Neuron (in vitro differentiated cells): ENCODE results near the gene MSANTD2.

Experiments used
- H2AFZ ChIP-seq: one replicate; pipeline ENCODE4 v1.6.1; 2013; ENCODE audit warnings: low read depth, mild to moderate bottlenecking, inconsistent platforms, low read length, moderate library complexity
- H3K27me3 ChIP-seq: one replicate; pipeline ENCODE4 v1.6.1; 2013; ENCODE audit warnings: low read length; ENCODE audit not compliant: insufficient read depth
- H3K36me3 ChIP-seq: one replicate; pipeline ENCODE4 v1.6.1; 2013; ENCODE audit warnings: low read length; ENCODE audit not compliant: insufficient read depth
- H3K4me1 ChIP-seq: one replicate; pipeline ENCODE4 v1.6.1; 2013; ENCODE audit warnings: low read length; ENCODE audit not compliant: insufficient read depth
- H3K4me3 ChIP-seq: 2 replicates; pipeline ENCODE4 v1.5.1; 2013; ENCODE audit warnings: mild to moderate bottlenecking, low read length, moderate library complexity
- H3K9me3 ChIP-seq: one replicate; pipeline ENCODE4 v1.6.1; 2013; ENCODE audit warnings: low read length

Gene MSANTD2

DNA sequence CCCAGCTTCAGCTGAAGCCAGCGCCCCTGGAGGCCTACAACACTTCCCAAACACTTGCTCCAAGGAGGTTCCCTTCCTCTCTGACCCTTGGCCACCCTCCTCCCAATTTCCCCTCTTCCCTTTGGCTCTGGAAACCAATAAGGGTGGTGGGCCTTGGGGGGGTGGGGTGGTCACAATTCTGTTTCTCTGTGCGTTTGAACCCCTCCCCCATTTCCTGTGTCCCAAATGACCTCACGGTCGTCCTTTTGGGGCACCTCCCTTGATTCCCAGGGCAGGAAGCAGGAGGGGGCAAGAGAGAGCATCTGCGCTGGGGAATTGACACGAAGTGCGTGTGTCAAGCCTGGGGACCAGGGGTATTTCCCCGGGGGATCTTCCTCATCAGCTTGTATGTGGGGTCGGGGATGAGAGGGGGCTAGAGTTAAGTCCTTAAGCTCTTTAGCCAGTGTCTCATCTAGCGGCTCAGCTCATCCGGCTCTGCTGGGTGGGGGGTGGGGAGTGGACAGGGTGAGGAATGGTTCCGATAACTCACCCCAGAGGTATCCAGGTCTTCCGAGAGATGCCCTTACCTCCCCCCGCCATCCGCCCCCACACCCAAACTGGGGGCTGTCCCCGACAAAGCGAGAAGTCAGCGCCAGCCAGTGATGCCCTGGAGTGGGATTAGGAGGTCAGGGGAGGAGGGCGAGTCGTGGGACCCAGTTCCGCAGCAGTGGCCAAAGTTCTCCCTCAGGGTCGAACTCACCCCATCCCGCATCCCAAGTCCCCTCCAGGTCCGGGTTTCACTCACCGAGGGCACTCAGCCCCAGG, 38.7 kb downstream of the MSANTD2 start:
- Histone ChIP-seq H2AFZ (no peak overlapping the region), H3K4me3 (no peak overlapping the region), H3K4me1 (peaks cover 3% of the 10 kb centered on the region), H3K36me3 (peaks cover 24% of the 10 kb centered on the region), H3K9me3 (peaks cover 9% of the 10 kb centered on the region), H3K27me3 (no peaks in the 10 kb centered on the region)

DNA sequence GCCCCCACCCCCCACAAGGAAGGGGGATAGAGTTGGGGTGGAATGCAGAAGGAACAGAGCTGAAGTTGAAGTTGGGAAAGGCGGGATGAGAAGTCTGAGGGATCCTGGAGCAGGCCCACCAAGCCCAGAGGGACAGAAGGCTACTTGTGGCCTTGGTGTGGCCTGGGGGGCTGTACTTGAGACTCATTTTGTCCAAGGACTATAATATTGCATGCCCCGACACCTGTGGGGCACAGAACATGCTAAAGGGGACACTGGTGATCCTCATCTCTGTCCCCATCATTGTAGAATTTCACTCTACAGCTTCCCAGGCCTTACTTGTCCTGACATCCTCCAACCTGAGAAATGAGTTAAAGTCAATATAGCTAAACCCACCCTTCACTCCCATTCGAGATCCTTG, 39.4 kb downstream of the MSANTD2 start:
- peaks cover 19% of the 10 kb centered on the region for H3K36me3 ChIP-seq
- peaks cover 9% of the 10 kb centered on the region for H3K9me3 ChIP-seq
- no peak overlapping the region for H2AFZ ChIP-seq
- H3K4me1 ChIP-seq = peaks cover 3% of the 10 kb centered on the region
- H3K4me3 ChIP-seq = no peak overlapping the region
- no peaks in the 10 kb centered on the region for H3K27me3 ChIP-seq

DNA sequence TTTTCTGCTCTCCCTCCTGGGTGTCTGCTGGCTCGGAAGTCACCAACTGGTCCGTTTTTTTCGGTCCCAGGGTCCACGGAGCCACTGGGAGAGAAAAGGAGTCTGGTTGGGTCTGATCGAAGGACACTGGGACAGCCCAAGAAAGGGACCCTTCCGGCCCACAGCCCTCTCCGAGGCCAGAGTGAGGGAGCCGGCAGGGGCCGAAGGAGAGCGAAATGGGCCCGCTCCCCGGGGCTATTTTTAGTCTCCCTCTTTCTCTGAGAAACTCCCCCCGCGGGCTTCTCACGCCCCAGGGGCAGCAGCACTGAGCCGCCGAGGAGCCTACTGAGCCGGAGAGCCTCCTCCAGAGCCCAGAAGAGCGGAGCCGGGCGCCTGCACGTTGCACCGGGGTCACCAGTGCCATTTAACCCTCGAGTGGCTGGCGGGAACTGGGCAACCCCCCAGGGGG, 40.0 kb downstream of the MSANTD2 start:
- H3K4me3 ChIP-seq = no peak overlapping the region
- H2AFZ ChIP-seq = no peak overlapping the region
- H3K9me3 ChIP-seq = peaks cover 9% of the 10 kb centered on the region
- H3K27me3 ChIP-seq = no peaks in the 10 kb centered on the region
- peaks cover 3% of the 10 kb centered on the region for H3K4me1 ChIP-seq
- H3K36me3 ChIP-seq = peaks cover 14% of the 10 kb centered on the region

DNA sequence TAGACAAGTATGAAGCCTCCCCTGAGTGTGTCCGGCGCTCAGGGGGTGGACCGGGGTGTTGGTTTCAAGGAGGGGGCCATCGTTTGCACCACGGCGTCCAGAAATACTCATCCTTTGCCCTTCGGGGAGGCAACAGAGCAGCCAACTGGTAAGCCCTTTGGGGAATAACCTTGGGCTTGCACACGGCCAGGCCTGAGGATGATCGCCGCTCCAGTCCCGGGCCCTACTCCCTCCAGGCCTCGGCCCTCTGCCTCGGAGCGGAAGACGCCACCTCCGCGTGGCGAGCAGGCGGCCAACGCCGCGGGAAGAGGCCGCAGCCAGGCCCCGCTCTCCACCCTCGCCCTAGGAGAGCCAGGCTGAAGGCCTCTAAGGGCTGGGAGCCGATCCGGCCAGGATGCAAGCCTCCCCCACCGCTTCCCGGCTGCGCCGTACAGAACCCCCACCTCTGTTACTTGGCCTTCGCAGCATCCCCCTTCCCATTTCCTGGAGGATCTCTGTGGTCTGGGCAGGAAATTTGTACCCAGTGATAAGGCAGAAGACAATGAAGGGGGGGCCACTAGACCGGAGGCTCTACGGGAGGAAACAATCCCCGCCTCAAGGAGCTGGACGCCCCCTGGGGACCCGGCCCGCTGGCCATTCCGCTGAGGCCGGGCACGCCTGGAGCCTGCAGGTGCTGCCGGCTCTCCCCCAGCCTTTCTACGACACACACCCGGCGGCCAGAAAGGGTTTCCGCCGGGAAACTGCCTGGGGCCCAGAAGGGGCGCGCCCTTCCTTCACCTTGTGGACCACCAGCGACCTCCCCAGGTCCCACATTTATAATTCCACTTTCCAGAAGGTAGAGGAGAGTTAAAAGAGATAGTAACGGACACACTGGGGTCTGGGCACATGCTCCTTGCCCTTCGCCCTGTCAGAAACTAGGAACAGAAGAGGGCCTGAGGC, 40.7 kb downstream of the MSANTD2 start:
- Histone ChIP-seq H3K27me3 (no peaks in the 10 kb centered on the region), H3K4me1 (peaks cover 8% of the 10 kb centered on the region), H3K36me3 (peaks cover 8% of the 10 kb centered on the region), H3K4me3 (no peak overlapping the region), H3K9me3 (peaks cover 9% of the 10 kb centered on the region), H2AFZ (no peak overlapping the region)

DNA sequence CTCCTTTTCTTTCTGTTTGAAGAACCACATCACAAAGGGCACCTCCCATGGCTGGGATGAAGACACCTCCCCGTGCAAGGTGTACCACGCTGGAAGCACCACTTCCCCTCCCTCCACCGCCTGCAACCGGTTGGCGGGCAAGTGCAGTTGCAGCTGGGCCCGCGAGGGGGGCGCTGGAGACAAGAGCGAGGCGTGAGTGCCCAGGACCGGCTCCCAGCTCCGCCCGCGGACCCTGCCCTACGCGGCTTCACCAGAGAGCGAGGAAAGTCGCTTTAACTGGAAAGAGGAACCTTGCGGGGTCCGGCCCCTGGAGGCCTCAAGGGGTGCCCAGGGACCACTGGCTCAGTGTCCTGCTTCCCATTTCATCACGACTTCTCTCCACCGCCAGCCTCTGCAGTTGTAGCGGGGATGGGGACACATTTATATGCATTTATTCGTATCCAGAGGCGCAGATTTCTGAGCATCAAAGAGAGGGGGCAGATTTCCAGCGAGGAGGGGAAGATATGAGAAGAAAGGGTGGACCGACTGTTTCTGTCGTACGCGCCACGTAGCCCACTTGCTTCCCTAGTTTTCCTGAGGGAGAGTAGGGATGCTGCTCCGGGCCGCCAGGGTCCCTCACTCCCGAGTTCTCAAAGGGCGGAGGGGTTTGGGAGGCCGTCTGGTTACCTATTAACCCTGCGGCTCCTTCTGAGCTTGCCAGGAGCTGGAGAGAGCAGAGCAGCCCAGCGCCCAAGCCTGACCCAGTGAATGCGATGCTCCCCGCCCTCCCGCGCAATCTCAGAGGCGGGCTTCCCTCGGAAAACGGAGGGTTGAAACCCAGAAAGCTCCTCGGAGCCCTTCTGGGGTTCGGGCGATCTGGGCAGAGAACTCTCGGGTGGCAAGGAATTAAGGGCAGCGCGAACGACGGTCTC, 41.6 kb downstream of the MSANTD2 start:
- H3K36me3 ChIP-seq = no peaks in the 10 kb centered on the region
- H3K9me3 ChIP-seq = peaks cover 9% of the 10 kb centered on the region
- H3K27me3 ChIP-seq = no peaks in the 10 kb centered on the region
- peaks cover 7% of the 10 kb centered on the region for H3K4me1 ChIP-seq
- no peak overlapping the region for H3K4me3 ChIP-seq
- H2AFZ ChIP-seq = no peak overlapping the region

DNA sequence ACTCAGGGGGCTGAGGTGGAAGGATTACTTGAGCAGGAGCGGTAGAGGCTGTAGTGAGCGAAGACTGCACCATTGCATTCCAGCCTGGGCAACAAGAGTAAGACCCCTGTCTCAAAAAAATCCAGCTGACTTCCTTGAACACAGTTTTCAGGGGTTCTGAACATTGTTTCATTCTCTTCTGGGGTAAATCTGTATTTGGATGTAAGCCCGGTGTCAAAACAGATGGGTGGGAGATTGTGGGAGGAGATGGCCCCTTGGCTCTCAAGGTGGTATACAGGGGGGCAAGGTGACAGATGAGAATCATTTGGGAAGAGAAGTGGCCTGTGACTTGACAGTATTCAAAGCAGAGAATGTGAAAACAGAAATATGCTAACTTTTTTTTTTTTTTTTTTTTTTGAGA, 42.9 kb downstream of the MSANTD2 start:
- H2AFZ ChIP-seq = no peak overlapping the region
- no peaks in the 10 kb centered on the region for H3K27me3 ChIP-seq
- H3K9me3 ChIP-seq = peaks cover 7% of the 10 kb centered on the region
- H3K36me3 ChIP-seq = no peaks in the 10 kb centered on the region
- peaks cover 7% of the 10 kb centered on the region for H3K4me1 ChIP-seq
- no peak overlapping the region for H3K4me3 ChIP-seq

DNA sequence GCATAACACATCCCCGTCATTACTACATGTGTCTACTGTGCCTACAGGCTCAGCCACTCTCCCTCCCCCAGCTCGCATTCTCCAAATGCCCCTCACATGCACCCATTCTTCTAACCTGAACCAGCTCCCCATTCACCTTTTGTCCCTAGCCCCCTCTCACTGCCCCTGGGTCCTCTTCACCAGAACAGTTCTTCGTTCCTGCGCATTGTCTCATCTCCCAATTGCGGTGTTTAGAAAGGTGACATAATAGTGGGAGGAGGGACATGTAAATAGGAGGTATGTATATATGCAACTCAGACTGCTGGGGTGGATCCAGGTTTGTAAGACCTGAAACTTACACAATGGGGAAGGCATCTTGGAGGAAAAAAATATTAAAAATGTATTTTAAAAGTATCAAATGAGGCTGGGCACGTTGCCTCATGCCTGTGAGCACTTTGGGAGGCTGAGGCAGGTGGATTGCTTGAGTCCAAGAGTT, 43.4 kb downstream of the MSANTD2 start:
- no peaks in the 10 kb centered on the region for H3K27me3 ChIP-seq
- H3K9me3 ChIP-seq = peaks cover 7% of the 10 kb centered on the region
- no peak overlapping the region for H3K4me3 ChIP-seq
- H3K36me3 ChIP-seq = no peaks in the 10 kb centered on the region
- no peak overlapping the region for H2AFZ ChIP-seq
- H3K4me1 ChIP-seq = peaks cover 7% of the 10 kb centered on the region

DNA sequence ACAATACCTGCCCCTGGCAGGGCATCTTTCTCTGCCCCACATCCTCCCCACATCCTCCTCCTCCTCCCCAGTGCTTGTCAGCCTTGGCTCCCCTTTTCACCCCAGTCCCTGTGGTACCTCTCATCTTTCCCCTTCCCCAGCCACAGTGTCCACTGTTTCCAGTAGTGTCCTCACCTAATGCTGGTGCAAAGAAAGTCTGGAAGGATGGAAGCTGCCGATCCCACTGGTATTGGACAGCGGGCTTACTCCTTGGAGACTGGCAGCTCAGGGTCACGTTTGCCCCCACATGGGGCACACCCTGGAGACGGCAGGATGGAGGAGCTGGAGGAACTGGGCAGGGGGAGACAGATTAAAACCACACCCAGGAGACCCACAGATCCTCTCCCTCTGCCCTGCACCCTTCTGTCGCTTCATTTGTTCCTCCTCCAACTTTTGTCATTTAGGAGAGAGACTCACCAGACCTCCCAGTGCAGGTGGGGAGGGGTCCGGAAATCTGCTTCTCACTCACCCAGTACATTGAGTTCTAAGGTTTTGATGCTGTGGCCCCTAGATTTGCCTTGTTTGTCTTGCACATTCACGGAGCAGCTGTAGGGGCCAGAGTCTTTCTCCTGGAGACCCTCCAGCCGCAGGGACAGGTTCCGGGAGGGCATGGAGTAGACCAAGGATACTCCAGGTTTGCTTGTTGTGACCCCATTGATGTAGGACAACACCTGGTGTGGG, 44.0 kb downstream of the MSANTD2 start:
- Histone ChIP-seq H2AFZ (no peak overlapping the region), H3K4me3 (no peak overlapping the region), H3K36me3 (no peaks in the 10 kb centered on the region), H3K9me3 (peaks cover 7% of the 10 kb centered on the region), H3K27me3 (no peaks in the 10 kb centered on the region), H3K4me1 (peaks cover 7% of the 10 kb centered on the region)

DNA sequence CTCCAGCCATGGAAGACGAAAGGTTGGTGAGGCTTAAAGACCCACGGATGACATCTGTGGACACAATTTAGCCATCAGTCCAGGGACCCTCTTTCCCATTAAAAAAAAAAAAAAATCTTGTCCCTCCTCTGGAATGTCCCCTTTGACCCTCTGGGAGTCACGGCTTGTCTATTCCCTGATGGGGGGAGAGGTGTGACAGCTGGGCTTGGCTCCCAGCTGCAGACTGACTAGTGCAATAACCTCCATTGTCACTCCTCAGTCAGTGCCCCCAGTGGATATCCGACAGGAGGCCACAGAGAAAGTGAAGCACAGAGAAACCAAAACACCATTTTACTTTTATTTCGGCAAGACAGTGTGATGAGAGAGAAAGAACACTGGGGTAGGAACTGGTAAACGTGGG, 45.5 kb downstream of the MSANTD2 start:
- Histone ChIP-seq H3K27me3 (no peaks in the 10 kb centered on the region), H3K4me1 (peaks cover 7% of the 10 kb centered on the region), H2AFZ (no peak overlapping the region), H3K9me3 (peaks cover 4% of the 10 kb centered on the region), H3K4me3 (no peak overlapping the region), H3K36me3 (no peaks in the 10 kb centered on the region)

DNA sequence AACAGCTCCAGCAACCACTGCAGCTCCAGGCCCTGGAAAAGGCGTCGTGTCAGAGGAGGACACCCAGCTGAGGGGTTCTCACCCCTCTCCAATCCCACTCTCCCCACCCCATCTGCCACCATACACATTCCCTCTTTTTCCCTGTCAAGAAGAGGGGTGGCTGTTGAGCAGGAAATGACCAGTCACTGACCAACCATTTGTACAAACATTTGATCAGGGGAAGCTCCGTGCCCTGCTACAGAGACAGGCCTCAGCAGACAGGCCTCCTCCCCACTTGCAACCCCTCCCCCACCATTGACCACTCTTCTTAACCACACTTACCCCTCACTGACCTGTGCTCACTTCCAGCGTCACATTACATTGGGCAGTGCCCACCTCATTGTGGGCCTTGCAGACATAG, 45.9 kb downstream of the MSANTD2 start:
- no peaks in the 10 kb centered on the region for H3K36me3 ChIP-seq
- no peak overlapping the region for H3K4me3 ChIP-seq
- peaks cover 2% of the 10 kb centered on the region for H3K9me3 ChIP-seq
- H3K4me1 ChIP-seq = peaks cover 7% of the 10 kb centered on the region
- H3K27me3 ChIP-seq = no peaks in the 10 kb centered on the region
- H2AFZ ChIP-seq = no peak overlapping the region

DNA sequence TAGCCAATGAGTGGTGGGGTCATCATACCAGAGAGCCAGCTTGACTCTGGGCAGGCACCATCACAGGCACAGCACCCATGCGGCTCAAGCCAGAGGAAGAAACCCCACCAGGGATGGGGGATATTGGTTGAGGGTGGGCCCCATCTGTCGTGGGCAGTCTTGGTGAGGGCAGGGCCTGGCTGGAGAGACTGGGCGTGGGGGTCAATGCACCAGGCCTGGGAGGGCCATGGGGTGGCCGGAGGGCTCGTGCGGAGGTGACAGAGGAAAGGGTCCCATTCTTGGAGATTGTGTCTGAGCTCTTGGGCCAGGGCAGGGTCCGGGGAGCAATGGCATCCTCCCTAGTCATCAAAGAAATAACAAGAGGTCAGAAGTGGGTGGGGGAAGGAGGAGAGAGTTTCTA, 46.6 kb downstream of the MSANTD2 start:
- Histone ChIP-seq H3K9me3 (no peaks in the 10 kb centered on the region), H3K27me3 (no peaks in the 10 kb centered on the region), H3K4me1 (peaks cover 7% of the 10 kb centered on the region), H3K4me3 (no peak overlapping the region), H2AFZ (no peak overlapping the region), H3K36me3 (no peaks in the 10 kb centered on the region)

DNA sequence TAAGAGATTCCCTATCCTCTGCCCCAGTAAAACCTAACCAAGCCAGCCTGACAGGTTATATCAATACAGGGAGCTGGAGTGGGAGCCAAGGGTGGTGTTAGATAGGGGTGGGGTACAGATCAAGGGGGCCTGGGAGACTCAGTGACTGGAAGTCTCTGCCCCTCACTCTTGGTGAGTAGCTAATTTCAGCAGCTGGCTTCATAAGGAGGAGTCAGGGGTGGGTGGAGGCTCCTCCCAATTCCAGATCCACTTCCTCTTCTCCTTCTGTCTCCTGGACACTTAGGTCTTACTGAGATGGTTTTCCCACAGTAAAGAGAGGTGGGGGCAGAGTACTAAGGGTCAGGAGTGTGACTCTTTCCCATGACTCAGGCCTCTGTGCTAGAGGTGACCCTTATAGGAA, 47.0 kb downstream of the MSANTD2 start:
- H3K36me3 ChIP-seq = no peaks in the 10 kb centered on the region
- H2AFZ ChIP-seq = no peak overlapping the region
- H3K9me3 ChIP-seq = no peaks in the 10 kb centered on the region
- H3K27me3 ChIP-seq = no peaks in the 10 kb centered on the region
- peaks cover 7% of the 10 kb centered on the region for H3K4me1 ChIP-seq
- no peak overlapping the region for H3K4me3 ChIP-seq
